Nephron progenitor cell (in vitro differentiated cells): Measurements from ENCODE around the gene DKK1.

Experiments
- DNase-seq: peaks from one replicate; pipeline ENCODE4 v3.0.0; 2021
- H3K27ac Mint-ChIP-seq: 2 replicates; pipeline ENCODE4 v1.8.0; 2021; ENCODE audit warnings: mild to moderate bottlenecking, moderate library complexity, mixed read lengths
- H3K27me3 Mint-ChIP-seq: 2 replicates; pipeline ENCODE4 v1.8.0; 2021; ENCODE audit warnings: mild to moderate bottlenecking, low read depth, mixed read lengths; ENCODE audit not compliant: poor library complexity
- H3K36me3 Mint-ChIP-seq: 2 replicates; pipeline ENCODE4 v1.8.0; 2021; ENCODE audit warnings: low read depth, mixed read lengths
- H3K4me1 Mint-ChIP-seq: 2 replicates; pipeline ENCODE4 v1.8.0; 2021; ENCODE audit warnings: mixed read lengths
- H3K4me3 Mint-ChIP-seq: 2 replicates; pipeline ENCODE4 v1.8.0; 2021; ENCODE audit warnings: mild to moderate bottlenecking, moderate library complexity, mixed read lengths
- H3K9me3 Mint-ChIP-seq: 2 replicates; pipeline ENCODE4 v1.8.0; 2021; ENCODE audit warnings: mild to moderate bottlenecking, moderate library complexity, mixed read lengths
- TF ChIP-seq, protein P1 (sequence below): fragments of 200-600 bp; sonication (generic); IDR thresholded peaks from 2 replicates; pipeline ENCODE4 v1.5.0; 2021; ENCODE audit warnings: antibody characterized with exemption

The DKK1 gene

DNA sequence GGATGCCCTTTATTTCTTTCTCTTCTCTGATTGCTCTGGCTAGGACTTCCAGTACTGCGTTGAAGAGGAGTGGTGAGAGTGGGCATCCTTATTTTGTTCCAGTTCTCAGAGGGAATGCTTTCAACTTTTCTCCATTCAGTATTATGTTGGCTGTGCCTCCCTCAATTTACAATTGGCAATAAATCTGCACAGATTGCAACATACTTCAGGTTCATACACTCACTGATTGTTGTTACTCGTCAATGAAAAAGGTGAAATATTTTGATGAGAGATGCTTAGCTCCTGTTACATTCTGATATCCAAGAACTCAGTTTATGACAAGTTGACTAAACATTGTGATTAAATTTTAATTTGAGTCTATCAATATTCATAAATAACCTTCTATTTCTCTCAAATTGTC lies 37.9 kb upstream of the DKK1 start:
- H3K27me3 Mint-ChIP-seq, result peaks cover 3% of the 10 kb centered on the region
- H3K4me1 Mint-ChIP-seq, result peaks cover 6% of the 10 kb centered on the region
- H3K4me3 Mint-ChIP-seq, result no peak overlapping the region
- H3K9me3 Mint-ChIP-seq, result peaks cover 44% of the 10 kb centered on the region
- no peak overlapping the region for H3K27ac Mint-ChIP-seq
- no peak for DNase-seq
- H3K36me3 Mint-ChIP-seq, result peaks cover 41% of the 10 kb centered on the region
- TF ChIP-seq, protein P1, sequence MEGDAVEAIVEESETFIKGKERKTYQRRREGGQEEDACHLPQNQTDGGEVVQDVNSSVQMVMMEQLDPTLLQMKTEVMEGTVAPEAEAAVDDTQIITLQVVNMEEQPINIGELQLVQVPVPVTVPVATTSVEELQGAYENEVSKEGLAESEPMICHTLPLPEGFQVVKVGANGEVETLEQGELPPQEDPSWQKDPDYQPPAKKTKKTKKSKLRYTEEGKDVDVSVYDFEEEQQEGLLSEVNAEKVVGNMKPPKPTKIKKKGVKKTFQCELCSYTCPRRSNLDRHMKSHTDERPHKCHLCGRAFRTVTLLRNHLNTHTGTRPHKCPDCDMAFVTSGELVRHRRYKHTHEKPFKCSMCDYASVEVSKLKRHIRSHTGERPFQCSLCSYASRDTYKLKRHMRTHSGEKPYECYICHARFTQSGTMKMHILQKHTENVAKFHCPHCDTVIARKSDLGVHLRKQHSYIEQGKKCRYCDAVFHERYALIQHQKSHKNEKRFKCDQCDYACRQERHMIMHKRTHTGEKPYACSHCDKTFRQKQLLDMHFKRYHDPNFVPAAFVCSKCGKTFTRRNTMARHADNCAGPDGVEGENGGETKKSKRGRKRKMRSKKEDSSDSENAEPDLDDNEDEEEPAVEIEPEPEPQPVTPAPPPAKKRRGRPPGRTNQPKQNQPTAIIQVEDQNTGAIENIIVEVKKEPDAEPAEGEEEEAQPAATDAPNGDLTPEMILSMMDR, result no peak

DNA sequence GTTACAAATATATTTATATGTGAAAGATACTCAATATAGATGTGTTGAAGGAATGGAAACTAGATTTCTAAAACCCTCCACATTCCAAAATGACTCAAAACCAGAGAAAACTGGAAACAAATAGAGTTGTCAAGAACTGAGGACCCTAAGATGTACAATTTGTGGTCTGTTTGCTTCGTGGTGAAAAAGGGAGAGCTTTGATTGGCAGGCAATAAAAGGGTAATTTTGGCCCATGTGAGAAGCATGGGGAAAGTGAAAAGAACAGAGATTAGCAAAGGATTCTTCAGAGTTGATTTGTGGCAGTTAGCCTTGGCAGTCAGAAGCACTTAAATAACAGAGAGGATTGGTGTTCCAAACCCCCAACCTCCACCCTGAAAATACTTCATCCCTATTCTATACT lies 37.1 kb upstream of the DKK1 start:
- TF ChIP-seq, protein P1, result no peak
- DNase-seq, result no peak
- no peak overlapping the region for H3K27ac Mint-ChIP-seq
- peaks cover 37% of the 10 kb centered on the region for H3K36me3 Mint-ChIP-seq
- no peak overlapping the region for H3K4me3 Mint-ChIP-seq
- H3K27me3 Mint-ChIP-seq, result peaks cover 3% of the 10 kb centered on the region
- H3K9me3 Mint-ChIP-seq, result peaks cover 41% of the 10 kb centered on the region
- peaks cover 6% of the 10 kb centered on the region for H3K4me1 Mint-ChIP-seq

DNA sequence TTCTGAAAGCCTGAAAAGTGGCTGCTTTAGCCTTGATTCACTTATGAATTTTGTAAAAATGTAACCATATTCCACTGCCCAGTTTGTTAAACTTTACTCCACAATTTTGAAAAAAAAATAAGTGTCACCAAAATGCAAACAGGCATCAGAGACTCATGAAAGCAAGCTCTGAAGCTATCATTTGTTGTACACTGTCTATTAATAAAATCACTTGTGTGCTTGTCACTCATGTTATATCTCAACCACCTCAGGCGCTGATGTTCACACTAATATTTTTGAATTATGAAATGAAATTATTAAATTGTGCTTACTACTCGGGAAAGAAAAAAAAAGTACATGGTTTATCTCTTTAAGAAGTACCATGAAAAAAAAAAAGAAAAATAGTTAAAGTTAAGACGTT lies 34.5 kb upstream of the DKK1 start:
- H3K4me3 Mint-ChIP-seq, result no peak overlapping the region
- H3K36me3 Mint-ChIP-seq, result peaks cover 46% of the 10 kb centered on the region
- TF ChIP-seq, protein P1, result no peak
- no peak for DNase-seq
- no peak overlapping the region for H3K27ac Mint-ChIP-seq
- peaks cover 8% of the 10 kb centered on the region for H3K4me1 Mint-ChIP-seq
- H3K27me3 Mint-ChIP-seq, result no peaks in the 10 kb centered on the region
- H3K9me3 Mint-ChIP-seq, result peaks cover 36% of the 10 kb centered on the region

DNA sequence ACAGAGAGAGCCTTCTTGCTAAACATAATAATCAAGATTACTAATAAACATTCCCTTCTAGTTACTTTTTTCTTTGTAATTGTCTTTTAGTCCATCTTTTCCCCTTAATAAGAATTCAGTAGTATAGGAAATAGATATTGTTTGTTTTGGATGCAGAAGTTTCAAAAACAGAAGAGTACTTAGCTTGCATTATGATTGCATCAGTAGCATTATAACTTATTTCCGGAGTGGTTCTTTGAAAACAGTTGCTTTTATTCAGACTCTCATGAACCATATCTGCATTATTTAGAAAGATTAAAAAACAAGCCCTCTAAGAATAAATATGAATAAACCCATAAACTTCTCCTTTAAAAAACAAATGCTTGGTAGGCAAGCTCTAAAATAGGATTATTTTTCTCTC lies 34.0 kb upstream of the DKK1 start:
- H3K4me1 Mint-ChIP-seq, result peaks cover 13% of the 10 kb centered on the region
- peak overlapping the region; percentile 22 for H3K27ac Mint-ChIP-seq
- no peaks in the 10 kb centered on the region for H3K27me3 Mint-ChIP-seq
- TF ChIP-seq, protein P1, result no peak
- peaks cover 41% of the 10 kb centered on the region for H3K36me3 Mint-ChIP-seq
- no peak for DNase-seq
- H3K9me3 Mint-ChIP-seq, result peaks cover 31% of the 10 kb centered on the region
- no peak overlapping the region for H3K4me3 Mint-ChIP-seq

DNA sequence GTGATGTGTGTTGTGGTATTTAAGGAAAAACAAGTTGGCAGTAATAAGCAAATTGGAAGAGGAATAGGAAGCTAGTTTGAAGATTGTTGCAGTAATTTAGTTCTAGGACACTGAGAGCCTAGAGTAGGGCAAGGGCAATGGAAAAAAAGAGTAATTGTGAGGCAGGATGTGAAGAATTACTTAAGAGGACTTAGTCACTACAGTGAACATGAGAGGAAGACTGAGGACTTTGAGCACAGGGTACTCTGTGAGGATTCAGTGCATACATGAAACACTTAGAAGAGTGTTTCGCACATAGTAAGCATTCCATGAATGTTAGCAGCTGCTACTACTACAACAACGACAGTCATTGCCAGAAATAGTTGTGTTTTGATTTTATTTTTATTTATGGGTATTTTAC lies 30.9 kb upstream of the DKK1 start:
- TF ChIP-seq, protein P1, result no peak
- Mint-ChIP-seq H3K27ac (no peak overlapping the region), H3K27me3 (no peaks in the 10 kb centered on the region), H3K9me3 (peaks cover 4% of the 10 kb centered on the region), H3K4me3 (no peak overlapping the region), H3K36me3 (peaks cover 14% of the 10 kb centered on the region), H3K4me1 (peaks cover 16% of the 10 kb centered on the region)
- DNase-seq, result no peak

DNA sequence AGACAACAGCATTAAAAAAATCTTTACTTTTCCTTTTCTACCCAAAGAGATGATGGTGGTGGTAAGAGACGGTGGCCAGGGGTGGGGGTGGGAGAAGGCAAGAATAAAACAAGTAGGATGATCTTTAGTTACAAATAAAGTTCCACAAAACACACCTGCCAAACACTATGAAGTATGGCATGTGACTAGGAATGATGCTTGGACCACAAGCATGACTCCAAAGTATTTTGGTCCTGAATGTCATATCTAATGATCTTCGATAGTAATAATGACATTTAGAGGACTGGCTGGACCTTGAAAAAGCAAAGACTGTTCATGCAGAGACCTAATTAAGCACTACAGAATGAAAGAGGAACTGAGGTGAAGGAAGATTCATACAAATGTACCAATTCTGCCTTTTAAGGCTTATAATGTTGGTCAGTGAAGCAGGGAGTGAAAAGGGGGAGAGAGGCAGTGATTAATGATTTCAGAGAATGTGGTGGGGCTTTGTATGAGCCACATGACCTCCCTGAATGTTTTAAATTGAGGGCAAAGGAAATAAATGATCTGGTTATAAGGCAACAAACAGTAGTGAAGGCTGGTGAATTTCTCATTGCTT lies 29.6 kb upstream of the DKK1 start:
- Mint-ChIP-seq H3K27me3 (no peaks in the 10 kb centered on the region), H3K27ac (no peak overlapping the region), H3K4me1 (peaks cover 27% of the 10 kb centered on the region), H3K9me3 (no peaks in the 10 kb centered on the region), H3K4me3 (no peak overlapping the region), H3K36me3 (peaks cover 11% of the 10 kb centered on the region)
- TF ChIP-seq, protein P1, result no peak
- no peak for DNase-seq
